Measurements from ENCODE around the gene IGFLR1. TPM values are rescaled to one million over a fixed set of nuclear protein-coding genes. Genes with fewer than 3 reads are reported as not detected.

The IGFLR1 gene
- total RNA-seq, 1 experiment from 2014 or later: 4.9 TPM

DNA sequence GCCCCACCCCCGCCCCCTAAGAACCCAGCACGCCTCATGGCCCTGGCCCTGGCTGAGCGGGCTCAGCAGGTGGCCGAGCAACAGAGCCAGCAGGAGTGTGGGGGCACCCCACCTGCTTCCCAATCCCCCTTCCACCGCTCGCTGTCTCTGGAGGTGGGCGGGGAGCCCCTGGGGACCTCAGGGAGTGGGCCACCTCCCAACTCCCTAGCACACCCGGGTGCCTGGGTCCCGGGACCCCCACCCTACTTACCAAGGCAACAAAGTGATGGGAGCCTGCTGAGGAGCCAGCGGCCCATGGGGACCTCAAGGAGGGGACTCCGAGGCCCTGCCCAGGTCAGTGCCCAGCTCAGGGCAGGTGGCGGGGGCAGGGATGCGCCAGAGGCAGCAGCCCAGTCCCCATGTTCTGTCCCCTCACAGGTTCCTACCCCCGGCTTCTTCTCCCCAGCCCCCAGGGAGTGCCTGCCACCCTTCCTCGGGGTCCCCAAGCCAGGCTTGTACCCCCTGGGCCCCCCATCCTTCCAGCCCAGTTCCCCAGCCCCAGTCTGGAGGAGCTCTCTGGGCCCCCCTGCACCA lies 45.1 kb upstream of the IGFLR1 start:
- POLR2A ChIA-PET (ENCODE audit: low non-redundant PET): no interaction called here
- H3K4me1 ChIP-seq (ENCODE audit: insufficient read depth, low read length, poor library complexity, severe bottlenecking): no peaks in the 10 kb centered on the region
- H3K4me3 ChIP-seq (ENCODE audit: low read depth, low read length, poor library complexity, severe bottlenecking): no peak overlapping the region
- BruUV-seq (replicated peaks): no TSS peak
- H3K36me3 ChIP-seq (ENCODE audit: insufficient read depth, low read length, poor library complexity, severe bottlenecking): peaks cover 8% of the 10 kb centered on the region
- no peak overlapping the region for H3K27ac ChIP-seq (ENCODE audit: low read depth, low read length, poor library complexity, severe bottlenecking)
- intact Hi-C loops (cut with micrococcal nuclease; ENCODE audit: unreplicated experiment): no loop called here
- no peaks in the 10 kb centered on the region for H3K9me3 ChIP-seq (ENCODE audit: low read depth, low read length, poor library complexity, severe bottlenecking)
- DNase-seq (ENCODE audit: low spot score): no peak
- CTCF ChIA-PET: no interaction called here
- TF ChIP-seq EZH2 (IDR thresholded peaks at IDR 0.05; ENCODE audit: borderline replicate concordance, low read depth, low read length, poor library complexity, severe bottlenecking): no peak
- TF ChIP-seq CTCF (conservative IDR thresholded peaks at IDR 0.05; ENCODE audit: low read depth, low read length): no peak
- H3K27me3 ChIP-seq (replicated peaks; ENCODE audit: insufficient read depth, low read depth, low read length, poor library complexity): no peaks in the 10 kb centered on the region

DNA sequence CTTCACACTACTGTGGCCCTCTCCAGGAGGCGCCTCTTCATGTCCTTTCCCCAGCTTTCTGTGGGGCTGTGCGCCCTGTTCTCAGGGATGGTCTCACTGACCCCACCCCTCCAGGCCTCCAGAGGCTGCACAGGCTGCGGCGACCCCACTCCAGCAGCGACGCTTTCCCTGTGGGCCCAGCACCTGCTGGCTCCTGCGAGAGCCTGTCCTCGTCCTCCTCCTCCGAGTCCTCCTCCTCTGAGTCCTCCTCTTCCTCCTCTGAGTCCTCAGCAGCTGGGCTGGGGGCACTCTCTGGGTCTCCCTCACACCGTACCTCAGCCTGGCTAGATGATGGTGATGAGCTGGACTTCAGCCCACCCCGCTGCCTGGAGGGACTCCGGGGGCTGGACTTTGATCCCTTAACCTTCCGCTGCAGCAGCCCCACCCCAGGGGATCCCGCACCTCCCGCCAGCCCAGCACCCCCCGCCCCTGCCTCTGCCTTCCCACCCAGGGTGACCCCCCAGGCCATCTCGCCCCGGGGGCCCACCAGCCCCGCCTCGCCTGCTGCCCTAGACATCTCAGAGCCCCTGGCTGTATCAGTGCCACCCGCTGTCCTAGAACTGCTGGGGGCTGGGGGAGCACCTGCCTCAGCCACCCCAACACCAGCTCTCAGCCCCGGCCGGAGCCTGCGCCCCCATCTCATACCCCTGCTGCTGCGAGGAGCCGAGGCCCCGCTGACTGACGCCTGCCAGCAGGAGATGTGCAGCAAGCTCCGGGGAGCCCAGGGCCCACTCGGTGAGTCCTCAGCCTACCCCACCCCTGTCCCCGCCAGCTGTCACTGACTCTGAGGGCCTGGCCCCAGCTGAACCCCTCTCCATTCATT lies 44.3 kb upstream of the IGFLR1 start:
- TF ChIP-seq CTCF (conservative IDR thresholded peaks at IDR 0.05; ENCODE audit: low read depth, low read length): no peak
- no peak for TF ChIP-seq EZH2 (IDR thresholded peaks at IDR 0.05; ENCODE audit: borderline replicate concordance, low read depth, low read length, poor library complexity, severe bottlenecking)
- ChIA-PET CTCF (interaction anchor here (0.5 kb wide), 1 partner anchor 13 kb away, joined by 3 read pairs; no protein-coding TSS in a partner anchor), POLR2A (ENCODE audit: low non-redundant PET) (interaction anchor here (0.6 kb wide), 1 partner anchor 17 kb away, joined by 11 read pairs; no protein-coding TSS in a partner anchor)

DNA sequence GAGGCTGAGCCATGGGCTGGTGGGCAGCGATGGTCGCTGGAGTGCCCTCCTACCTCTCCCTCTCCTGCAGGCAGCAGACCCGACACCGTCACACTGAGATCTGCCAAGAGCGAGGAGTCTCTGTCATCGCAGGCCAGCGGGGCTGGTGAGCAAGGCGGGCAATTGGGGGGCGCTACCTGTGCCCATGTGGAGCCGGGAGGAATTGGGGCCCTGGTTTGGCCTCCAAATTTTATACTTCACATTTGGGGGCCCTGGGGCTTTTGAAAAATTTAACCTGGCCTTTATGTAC lies 43.0 kb upstream of the IGFLR1 start:
- no peak overlapping the region for H3K4me3 ChIP-seq (ENCODE audit: low read depth, low read length, poor library complexity, severe bottlenecking)
- H3K4me1 ChIP-seq (ENCODE audit: insufficient read depth, low read length, poor library complexity, severe bottlenecking): no peaks in the 10 kb centered on the region
- no peak overlapping the region for H3K27ac ChIP-seq (ENCODE audit: low read depth, low read length, poor library complexity, severe bottlenecking)
- no peak for TF ChIP-seq CTCF (conservative IDR thresholded peaks at IDR 0.05; ENCODE audit: low read depth, low read length)
- no peak for TF ChIP-seq EZH2 (IDR thresholded peaks at IDR 0.05; ENCODE audit: borderline replicate concordance, low read depth, low read length, poor library complexity, severe bottlenecking)
- intact Hi-C loops (cut with micrococcal nuclease; ENCODE audit: unreplicated experiment): no loop called here
- no peak for DNase-seq (ENCODE audit: low spot score)
- no peaks in the 10 kb centered on the region for H3K9me3 ChIP-seq (ENCODE audit: low read depth, low read length, poor library complexity, severe bottlenecking)
- H3K27me3 ChIP-seq (replicated peaks; ENCODE audit: insufficient read depth, low read depth, low read length, poor library complexity): no peaks in the 10 kb centered on the region
- H3K36me3 ChIP-seq (ENCODE audit: insufficient read depth, low read length, poor library complexity, severe bottlenecking): peaks cover 14% of the 10 kb centered on the region
- BruUV-seq (replicated peaks): no TSS peak
- ChIA-PET CTCF (no interaction called here), POLR2A (ENCODE audit: low non-redundant PET) (no interaction called here)

More for the DNA sequence above, 44.3 kb upstream of the IGFLR1 start:
- DNase-seq (ENCODE audit: low spot score): no peak
- no TSS peak for BruUV-seq (replicated peaks)
- Histone ChIP-seq H3K4me3 (ENCODE audit: low read depth, low read length, poor library complexity, severe bottlenecking) (no peak overlapping the region), H3K27me3 (replicated peaks; ENCODE audit: insufficient read depth, low read depth, low read length, poor library complexity) (no peaks in the 10 kb centered on the region), H3K4me1 (ENCODE audit: insufficient read depth, low read length, poor library complexity, severe bottlenecking) (no peaks in the 10 kb centered on the region), H3K9me3 (ENCODE audit: low read depth, low read length, poor library complexity, severe bottlenecking) (no peaks in the 10 kb centered on the region), H3K36me3 (ENCODE audit: insufficient read depth, low read length, poor library complexity, severe bottlenecking) (peaks cover 9% of the 10 kb centered on the region), H3K27ac (ENCODE audit: low read depth, low read length, poor library complexity, severe bottlenecking) (no peak overlapping the region)
- intact Hi-C loops (cut with micrococcal nuclease; ENCODE audit: unreplicated experiment): no loop called here
